ENCODE results near the gene KRT33B.

The KRT33B gene

DNA sequence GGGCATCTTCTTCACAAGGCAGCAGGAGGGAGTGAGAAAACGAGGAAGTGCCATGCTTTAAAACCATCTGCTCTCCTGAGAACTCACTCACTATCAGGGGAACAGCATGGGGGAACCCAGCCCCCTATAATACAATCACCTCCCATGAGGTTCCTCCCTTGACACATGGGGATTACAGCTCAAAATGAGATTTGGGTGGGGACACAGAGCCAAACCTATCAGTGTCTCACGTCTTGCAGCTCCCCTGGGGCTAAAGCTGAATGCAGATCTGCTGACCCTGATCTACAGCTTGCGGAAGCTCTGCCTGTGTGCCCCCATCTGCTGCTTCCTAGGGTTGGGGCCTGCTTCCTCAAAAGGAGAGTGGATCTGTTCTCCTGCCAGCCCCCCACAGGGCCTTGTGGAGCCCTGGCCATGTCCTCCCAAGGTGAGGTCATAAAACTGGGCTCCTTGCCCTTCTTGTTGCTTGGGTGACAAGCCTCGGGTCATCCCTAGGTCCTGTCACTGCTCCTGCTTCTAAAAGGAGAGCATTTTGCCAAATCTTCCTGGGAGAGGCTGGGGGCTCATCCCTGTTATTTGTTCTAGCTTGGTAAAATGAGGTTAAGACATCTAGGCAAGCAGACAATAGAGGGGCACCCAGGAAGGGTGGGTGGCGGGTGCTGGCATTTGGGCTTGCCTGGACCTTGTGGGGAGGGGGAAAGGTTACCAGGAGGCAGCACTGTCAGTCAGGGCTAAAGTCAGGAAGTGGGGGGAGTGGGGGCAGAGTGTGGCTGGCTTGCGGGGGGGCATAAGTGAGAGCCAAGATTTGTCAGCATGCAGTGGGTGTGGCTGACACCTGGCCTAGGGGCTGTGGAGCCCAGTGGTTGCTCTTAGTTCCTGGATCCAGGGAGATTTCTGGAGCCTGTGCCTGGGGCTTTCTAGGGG, 35.0 kb downstream of the KRT33B start:
- Histone ChIP-seq H3K9ac (ENCODE audit: low read depth in 1 of 2, low read length in 2 of 2) (no peak overlapping the region), H3K4me1 (ENCODE audit: control insufficient read depth in 1 of 2, insufficient read depth in 2 of 2, low read length in 2 of 2) (peaks cover 1 to 12% of the 10 kb centered on the region in 2 donors), H3K4me3 (ENCODE audit: low read depth in 1 of 2, low read length in 2 of 2) (no peak overlapping the region), H3K36me3 (ENCODE audit: control insufficient read depth in 1 of 2, insufficient read depth in 2 of 2, low read length in 2 of 2) (no peaks in the 10 kb centered on the region), H3K9me3 (ENCODE audit: control insufficient read depth in 1 of 2, low read length in 2 of 2) (no peaks in the 10 kb centered on the region), H3K27ac (ENCODE audit: low read depth, low read length) (no peak overlapping the region), H3K27me3 (ENCODE audit: control insufficient read depth in 1 of 2, insufficient read depth in 2 of 2, low read length in 2 of 2) (peaks cover 0 to 12% of the 10 kb centered on the region in 2 donors)

- Histone ChIP-seq H3K9ac (ENCODE audit: low read depth in 1 of 2, low read length in 2 of 2) (no peak overlapping the region), H3K4me3 (ENCODE audit: low read depth in 1 of 2, low read length in 2 of 2) (no peak overlapping the region), H3K4me1 (ENCODE audit: control insufficient read depth in 1 of 2, insufficient read depth in 2 of 2, low read length in 2 of 2) (peaks cover 0 to 4% of the 10 kb centered on the region in 2 donors), H3K9me3 (ENCODE audit: control insufficient read depth in 1 of 2, low read length in 2 of 2) (no peaks in the 10 kb centered on the region), H3K36me3 (ENCODE audit: control insufficient read depth in 1 of 2, insufficient read depth in 2 of 2, low read length in 2 of 2) (no peaks in the 10 kb centered on the region), H3K27ac (ENCODE audit: low read depth, low read length) (no peak overlapping the region), H3K27me3 (ENCODE audit: control insufficient read depth in 1 of 2, insufficient read depth in 2 of 2, low read length in 2 of 2) (peaks cover 0 to 12% of the 10 kb centered on the region in 2 donors)
Observed at GRCh38 chr17:41333836-41334235, 35.8 kb downstream of the KRT33B start.

DNA sequence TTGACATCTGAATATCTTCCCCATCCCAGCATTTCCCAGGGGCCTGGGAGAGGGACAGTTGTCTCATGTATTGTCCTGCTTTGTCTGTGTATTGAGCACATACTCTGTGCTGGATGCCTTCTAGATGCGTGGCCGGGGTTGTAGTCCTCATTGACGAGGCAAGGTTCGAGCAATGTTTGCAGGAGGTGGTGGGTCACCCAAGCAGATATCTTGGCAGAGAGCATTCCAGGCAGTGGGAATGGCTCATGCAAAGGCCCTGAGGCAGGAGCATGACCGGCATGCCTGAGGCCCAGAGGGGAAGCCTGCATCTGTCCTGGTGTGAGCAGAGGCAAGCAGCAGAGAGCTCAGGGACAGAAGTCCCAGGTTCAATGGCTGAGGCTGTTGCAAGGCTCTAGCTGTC, 36.5 kb downstream of the KRT33B start:
- peaks cover 0 to 12% of the 10 kb centered on the region in 2 donors for H3K27me3 ChIP-seq (ENCODE audit: control insufficient read depth in 1 of 2, insufficient read depth in 2 of 2, low read length in 2 of 2)
- H3K36me3 ChIP-seq (ENCODE audit: control insufficient read depth in 1 of 2, insufficient read depth in 2 of 2, low read length in 2 of 2) = no peaks in the 10 kb centered on the region
- no peak overlapping the region for H3K9ac ChIP-seq (ENCODE audit: low read depth in 1 of 2, low read length in 2 of 2)
- H3K4me1 ChIP-seq (ENCODE audit: control insufficient read depth in 1 of 2, insufficient read depth in 2 of 2, low read length in 2 of 2) = no peaks in the 10 kb centered on the region
- H3K27ac ChIP-seq (ENCODE audit: low read depth, low read length) = no peak overlapping the region
- H3K4me3 ChIP-seq (ENCODE audit: low read depth in 1 of 2, low read length in 2 of 2) = no peak overlapping the region
- no peaks in the 10 kb centered on the region for H3K9me3 ChIP-seq (ENCODE audit: control insufficient read depth in 1 of 2, low read length in 2 of 2)

DNA sequence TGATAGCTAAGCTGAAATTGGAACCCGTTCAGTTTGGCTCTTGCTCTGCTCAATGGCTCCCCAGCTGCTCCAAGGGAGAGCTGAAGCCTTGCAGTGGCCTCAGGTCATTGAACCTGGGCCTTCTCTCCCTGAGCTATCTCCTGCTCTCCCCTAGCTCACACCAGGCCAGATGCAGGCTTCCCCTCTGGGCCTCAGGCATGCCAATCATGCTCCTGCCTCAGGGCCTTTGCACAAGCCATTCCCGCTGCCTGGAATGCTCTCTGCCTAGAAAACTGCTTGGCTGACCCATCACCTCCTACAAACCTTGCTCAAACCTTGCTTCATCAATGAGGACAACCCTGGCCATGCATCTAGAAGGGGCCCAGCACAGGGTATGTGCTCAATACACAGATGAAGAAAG, 37.4 kb downstream of the KRT33B start:
- H3K4me1 ChIP-seq (ENCODE audit: control insufficient read depth in 1 of 2, insufficient read depth in 2 of 2, low read length in 2 of 2) = no peaks in the 10 kb centered on the region
- H3K36me3 ChIP-seq (ENCODE audit: control insufficient read depth in 1 of 2, insufficient read depth in 2 of 2, low read length in 2 of 2) = no peaks in the 10 kb centered on the region
- no peak overlapping the region for H3K9ac ChIP-seq (ENCODE audit: low read depth in 1 of 2, low read length in 2 of 2)
- H3K4me3 ChIP-seq (ENCODE audit: low read depth in 1 of 2, low read length in 2 of 2) = no peak overlapping the region
- H3K27ac ChIP-seq (ENCODE audit: low read depth, low read length) = no peak overlapping the region
- peaks cover 0 to 11% of the 10 kb centered on the region in 2 donors for H3K27me3 ChIP-seq (ENCODE audit: control insufficient read depth in 1 of 2, insufficient read depth in 2 of 2, low read length in 2 of 2)
- no peaks in the 10 kb centered on the region for H3K9me3 ChIP-seq (ENCODE audit: control insufficient read depth in 1 of 2, low read length in 2 of 2)

GRCh38 chr17:41331606-41332005, 38.0 kb downstream of the KRT33B start:
- H3K27ac ChIP-seq (ENCODE audit: low read depth, low read length) = no peak overlapping the region
- H3K9ac ChIP-seq (ENCODE audit: low read depth in 1 of 2, low read length in 2 of 2) = no peak overlapping the region
- H3K4me3 ChIP-seq (ENCODE audit: low read depth in 1 of 2, low read length in 2 of 2) = no peak overlapping the region
- H3K36me3 ChIP-seq (ENCODE audit: control insufficient read depth in 1 of 2, insufficient read depth in 2 of 2, low read length in 2 of 2) = no peaks in the 10 kb centered on the region
- no peaks in the 10 kb centered on the region for H3K9me3 ChIP-seq (ENCODE audit: control insufficient read depth in 1 of 2, low read length in 2 of 2)
- no peaks in the 10 kb centered on the region for H3K4me1 ChIP-seq (ENCODE audit: control insufficient read depth in 1 of 2, insufficient read depth in 2 of 2, low read length in 2 of 2)
- peaks cover 0 to 10% of the 10 kb centered on the region in 2 donors for H3K27me3 ChIP-seq (ENCODE audit: control insufficient read depth in 1 of 2, insufficient read depth in 2 of 2, low read length in 2 of 2)

GRCh38 chr17:41329279-41329948, 40.2 kb downstream of the KRT33B start:
- peaks cover 0 to 6% of the 10 kb centered on the region in 2 donors for H3K27me3 ChIP-seq (ENCODE audit: control insufficient read depth in 1 of 2, insufficient read depth in 2 of 2, low read length in 2 of 2)
- no peak overlapping the region for H3K27ac ChIP-seq (ENCODE audit: low read depth, low read length)
- no peak overlapping the region for H3K9ac ChIP-seq (ENCODE audit: low read depth in 1 of 2, low read length in 2 of 2)
- no peaks in the 10 kb centered on the region for H3K9me3 ChIP-seq (ENCODE audit: control insufficient read depth in 1 of 2, low read length in 2 of 2)
- H3K4me1 ChIP-seq (ENCODE audit: control insufficient read depth in 1 of 2, insufficient read depth in 2 of 2, low read length in 2 of 2) = no peaks in the 10 kb centered on the region
- no peaks in the 10 kb centered on the region for H3K36me3 ChIP-seq (ENCODE audit: control insufficient read depth in 1 of 2, insufficient read depth in 2 of 2, low read length in 2 of 2)
- H3K4me3 ChIP-seq (ENCODE audit: low read depth in 1 of 2, low read length in 2 of 2) = no peak overlapping the region

- Histone ChIP-seq H3K27me3 (ENCODE audit: control insufficient read depth in 1 of 2, insufficient read depth in 2 of 2, low read length in 2 of 2) (peaks cover 0 to 3% of the 10 kb centered on the region in 2 donors), H3K4me3 (ENCODE audit: low read depth in 1 of 2, low read length in 2 of 2) (no peak overlapping the region), H3K36me3 (ENCODE audit: control insufficient read depth in 1 of 2, insufficient read depth in 2 of 2, low read length in 2 of 2) (no peaks in the 10 kb centered on the region), H3K9ac (ENCODE audit: low read depth in 1 of 2, low read length in 2 of 2) (no peak overlapping the region), H3K27ac (ENCODE audit: low read depth, low read length) (no peak overlapping the region), H3K4me1 (ENCODE audit: control insufficient read depth in 1 of 2, insufficient read depth in 2 of 2, low read length in 2 of 2) (no peaks in the 10 kb centered on the region), H3K9me3 (ENCODE audit: control insufficient read depth in 1 of 2, low read length in 2 of 2) (no peaks in the 10 kb centered on the region)
Observed at GRCh38 chr17:41328207-41328606, 41.4 kb downstream of the KRT33B start.

DNA sequence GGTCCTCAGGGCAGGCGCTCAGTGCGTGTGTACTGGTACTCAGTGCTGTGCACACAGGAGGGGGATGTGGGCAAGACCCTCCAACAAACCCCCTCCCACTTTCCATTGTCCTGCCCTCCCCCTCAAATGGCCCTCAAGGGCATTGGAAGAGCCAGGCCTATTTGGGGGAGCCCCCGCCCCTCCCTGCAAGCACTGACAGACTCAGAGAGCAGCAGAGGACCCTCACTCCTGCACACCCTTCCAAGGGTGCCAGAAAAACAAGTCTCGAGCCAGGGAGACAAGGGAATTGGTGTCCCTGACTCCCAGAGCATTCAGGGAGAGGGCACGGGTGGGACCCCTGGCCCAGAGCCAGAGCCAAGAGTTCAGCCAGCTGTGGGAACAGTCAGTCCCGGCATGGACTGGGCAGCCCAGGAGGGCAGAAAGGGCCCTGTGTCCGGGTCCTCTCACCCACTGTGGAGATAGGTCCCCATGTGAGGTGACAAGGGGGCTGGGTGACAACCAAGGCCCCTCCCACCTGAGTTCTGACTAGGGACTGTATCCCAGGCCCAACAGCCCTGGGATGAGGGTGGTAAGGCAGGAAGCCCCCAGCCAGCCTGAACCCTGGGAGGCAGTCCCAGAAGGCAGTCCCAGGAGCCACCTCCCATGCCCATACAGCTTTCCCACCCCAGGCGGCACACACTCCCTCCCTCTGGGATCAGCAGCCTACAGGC, 42.0 kb downstream of the KRT33B start:
- Histone ChIP-seq H3K4me1 (ENCODE audit: control insufficient read depth in 1 of 2, insufficient read depth in 2 of 2, low read length in 2 of 2) (no peaks in the 10 kb centered on the region), H3K9me3 (ENCODE audit: control insufficient read depth in 1 of 2, low read length in 2 of 2) (no peaks in the 10 kb centered on the region), H3K27ac (ENCODE audit: low read depth, low read length) (no peak overlapping the region), H3K4me3 (ENCODE audit: low read depth in 1 of 2, low read length in 2 of 2) (no peak overlapping the region), H3K9ac (ENCODE audit: low read depth in 1 of 2, low read length in 2 of 2) (no peak overlapping the region), H3K36me3 (ENCODE audit: control insufficient read depth in 1 of 2, insufficient read depth in 2 of 2, low read length in 2 of 2) (no peaks in the 10 kb centered on the region), H3K27me3 (ENCODE audit: control insufficient read depth in 1 of 2, insufficient read depth in 2 of 2, low read length in 2 of 2) (peaks cover 0 to 3% of the 10 kb centered on the region in 2 donors)

DNA sequence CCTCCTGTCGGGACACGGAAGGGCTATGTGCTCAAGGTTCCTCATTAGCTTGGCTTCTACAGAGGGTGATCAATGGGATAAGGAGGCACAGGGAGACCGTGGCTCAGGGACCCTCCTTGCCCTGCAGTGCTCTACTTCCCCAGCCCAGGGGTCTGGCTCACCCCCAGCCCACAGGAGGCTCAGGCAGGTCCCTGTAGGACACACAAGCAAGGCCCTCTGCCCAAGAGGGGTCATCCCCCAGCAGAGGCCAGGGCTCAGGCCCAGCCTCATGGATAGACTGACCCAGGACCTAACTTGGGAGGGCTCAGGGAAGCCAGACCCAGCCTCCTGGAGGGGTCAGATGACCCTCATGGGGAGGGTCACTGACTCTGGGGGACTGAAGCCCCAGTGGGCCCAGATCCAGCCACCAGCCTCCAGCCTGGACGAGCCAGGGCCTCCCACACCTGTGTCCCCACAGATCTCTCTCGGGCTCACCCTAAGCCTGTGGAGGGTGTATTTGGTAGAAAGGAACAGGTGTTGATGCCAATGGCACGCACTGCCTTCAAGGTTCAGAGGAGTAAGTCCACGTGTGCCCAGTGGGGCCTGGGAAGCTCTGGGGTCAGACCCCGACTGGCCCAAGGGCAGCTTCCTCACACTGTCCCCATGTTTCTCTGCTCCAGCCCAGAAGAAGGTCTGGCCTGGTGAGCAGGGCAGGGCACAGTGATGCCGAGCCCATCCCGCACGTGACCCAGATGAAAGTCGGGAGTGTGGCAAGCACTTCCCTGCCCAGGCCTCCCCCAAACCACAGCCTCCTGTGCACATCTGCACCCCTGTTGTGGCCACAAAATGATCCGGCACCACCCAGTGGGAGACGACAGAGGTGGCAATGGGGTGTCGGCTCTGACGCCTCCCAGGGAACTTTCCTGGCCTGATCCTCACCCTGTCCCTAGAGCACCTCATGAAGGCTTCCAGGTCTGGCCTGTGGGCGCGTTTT, 43.2 kb downstream of the KRT33B start:
- Histone ChIP-seq H3K9me3 (ENCODE audit: control insufficient read depth in 1 of 2, low read length in 2 of 2) (no peaks in the 10 kb centered on the region), H3K9ac (ENCODE audit: low read depth in 1 of 2, low read length in 2 of 2) (no peak overlapping the region), H3K4me1 (ENCODE audit: control insufficient read depth in 1 of 2, insufficient read depth in 2 of 2, low read length in 2 of 2) (no peaks in the 10 kb centered on the region), H3K27ac (ENCODE audit: low read depth, low read length) (no peak overlapping the region), H3K36me3 (ENCODE audit: control insufficient read depth in 1 of 2, insufficient read depth in 2 of 2, low read length in 2 of 2) (no peaks in the 10 kb centered on the region), H3K27me3 (ENCODE audit: control insufficient read depth in 1 of 2, insufficient read depth in 2 of 2, low read length in 2 of 2) (peaks cover 0 to 3% of the 10 kb centered on the region in 2 donors), H3K4me3 (ENCODE audit: low read depth in 1 of 2, low read length in 2 of 2) (no peak overlapping the region)
